Measurements from ENCODE around the gene MYH7B. TPM values are rescaled to one million over a fixed set of nuclear protein-coding genes. Genes with fewer than 3 reads are reported as not detected.
A peak's percentile ranks its signal among the peaks of the same experiment; 100 is the strongest.

MYH7B gene
- total and polyA plus RNA-seq, 2 experiments from 2014 or later, result 0.10 to 1.1 TPM

DNA sequence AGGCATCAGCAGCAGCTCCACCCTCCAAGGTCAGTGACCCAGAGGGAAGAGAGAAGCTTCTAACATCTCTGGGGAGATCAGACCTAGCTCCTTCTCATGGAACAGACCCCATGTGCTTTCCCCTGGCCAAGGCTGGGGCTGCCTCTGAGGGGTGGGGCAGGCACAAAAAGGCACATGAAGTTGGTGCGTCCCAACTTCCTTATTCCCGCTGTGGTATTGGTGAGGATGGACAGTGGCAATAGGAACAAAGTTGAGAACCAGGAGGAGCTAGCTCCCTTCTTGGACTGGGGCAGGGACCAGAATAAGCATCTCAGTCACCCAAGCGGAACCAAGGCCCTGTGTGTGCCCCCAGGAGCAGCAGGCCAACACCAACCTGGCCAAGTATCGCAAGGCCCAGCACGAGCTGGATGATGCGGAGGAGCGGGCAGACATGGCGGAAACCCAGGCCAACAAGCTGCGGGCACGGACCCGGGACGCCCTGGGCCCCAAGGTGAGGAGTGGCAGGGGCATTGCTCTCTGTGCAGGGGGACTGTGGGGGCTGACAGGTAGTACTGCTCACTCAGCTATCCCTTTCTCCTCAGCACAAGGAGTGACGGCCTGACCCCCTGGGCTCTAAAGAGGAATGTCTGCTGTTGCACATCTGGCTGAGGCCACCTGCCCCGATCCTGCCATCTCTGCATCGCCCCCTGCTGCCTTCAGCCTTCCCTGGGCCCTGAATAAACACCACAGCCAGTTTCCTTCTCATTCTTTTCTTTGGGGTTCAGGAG is 46.1 kb downstream of the MYH7B start:
- Histone ChIP-seq H3K79me2 (replicated peaks; ENCODE audit: insufficient read depth) (no peaks in the 10 kb centered on the region), H3K4me3 (no peak overlapping the region), H3K4me1 (ENCODE audit: insufficient read depth) (no peaks in the 10 kb centered on the region), H3K27ac (ENCODE audit: low read depth) (no peak overlapping the region), H3F3A (replicated peaks; ENCODE audit: low read depth) (0 out of 2 replicates have a peak, but pooled peaks cover 6% of the 10 kb centered on the region), H3K9me2 (ENCODE audit: insufficient read depth) (no peaks in the 10 kb centered on the region), H3K27me3 (ENCODE audit: insufficient read depth) (no peaks in the 10 kb centered on the region), H2AFZ (no peak overlapping the region), H4K20me1 (replicated peaks; ENCODE audit: insufficient read depth) (no peaks in the 10 kb centered on the region; the same call in 1 of the 2 replicates), H3K36me3 (ENCODE audit: insufficient read depth) (peaks cover 8% of the 10 kb centered on the region; the same call in 1 of the 2 replicates), H3K4me2 (no peak overlapping the region)
- ATAC-seq, result peak; percentile 11
- no peak for TF ChIP-seq EZH2phosphoT487 (IDR thresholded peaks at IDR 0.05; ENCODE audit: unreplicated experiment)
- no peak for TF ChIP-seq ZNF331 (CRISPR knock-in tag; IDR thresholded peaks at IDR 0.05; ENCODE audit: low read depth)
- TF ChIP-seq JUNB (IDR thresholded peaks at IDR 0.05; ENCODE audit: unreplicated experiment), result no peak
- TF ChIP-seq, protein P1, sequence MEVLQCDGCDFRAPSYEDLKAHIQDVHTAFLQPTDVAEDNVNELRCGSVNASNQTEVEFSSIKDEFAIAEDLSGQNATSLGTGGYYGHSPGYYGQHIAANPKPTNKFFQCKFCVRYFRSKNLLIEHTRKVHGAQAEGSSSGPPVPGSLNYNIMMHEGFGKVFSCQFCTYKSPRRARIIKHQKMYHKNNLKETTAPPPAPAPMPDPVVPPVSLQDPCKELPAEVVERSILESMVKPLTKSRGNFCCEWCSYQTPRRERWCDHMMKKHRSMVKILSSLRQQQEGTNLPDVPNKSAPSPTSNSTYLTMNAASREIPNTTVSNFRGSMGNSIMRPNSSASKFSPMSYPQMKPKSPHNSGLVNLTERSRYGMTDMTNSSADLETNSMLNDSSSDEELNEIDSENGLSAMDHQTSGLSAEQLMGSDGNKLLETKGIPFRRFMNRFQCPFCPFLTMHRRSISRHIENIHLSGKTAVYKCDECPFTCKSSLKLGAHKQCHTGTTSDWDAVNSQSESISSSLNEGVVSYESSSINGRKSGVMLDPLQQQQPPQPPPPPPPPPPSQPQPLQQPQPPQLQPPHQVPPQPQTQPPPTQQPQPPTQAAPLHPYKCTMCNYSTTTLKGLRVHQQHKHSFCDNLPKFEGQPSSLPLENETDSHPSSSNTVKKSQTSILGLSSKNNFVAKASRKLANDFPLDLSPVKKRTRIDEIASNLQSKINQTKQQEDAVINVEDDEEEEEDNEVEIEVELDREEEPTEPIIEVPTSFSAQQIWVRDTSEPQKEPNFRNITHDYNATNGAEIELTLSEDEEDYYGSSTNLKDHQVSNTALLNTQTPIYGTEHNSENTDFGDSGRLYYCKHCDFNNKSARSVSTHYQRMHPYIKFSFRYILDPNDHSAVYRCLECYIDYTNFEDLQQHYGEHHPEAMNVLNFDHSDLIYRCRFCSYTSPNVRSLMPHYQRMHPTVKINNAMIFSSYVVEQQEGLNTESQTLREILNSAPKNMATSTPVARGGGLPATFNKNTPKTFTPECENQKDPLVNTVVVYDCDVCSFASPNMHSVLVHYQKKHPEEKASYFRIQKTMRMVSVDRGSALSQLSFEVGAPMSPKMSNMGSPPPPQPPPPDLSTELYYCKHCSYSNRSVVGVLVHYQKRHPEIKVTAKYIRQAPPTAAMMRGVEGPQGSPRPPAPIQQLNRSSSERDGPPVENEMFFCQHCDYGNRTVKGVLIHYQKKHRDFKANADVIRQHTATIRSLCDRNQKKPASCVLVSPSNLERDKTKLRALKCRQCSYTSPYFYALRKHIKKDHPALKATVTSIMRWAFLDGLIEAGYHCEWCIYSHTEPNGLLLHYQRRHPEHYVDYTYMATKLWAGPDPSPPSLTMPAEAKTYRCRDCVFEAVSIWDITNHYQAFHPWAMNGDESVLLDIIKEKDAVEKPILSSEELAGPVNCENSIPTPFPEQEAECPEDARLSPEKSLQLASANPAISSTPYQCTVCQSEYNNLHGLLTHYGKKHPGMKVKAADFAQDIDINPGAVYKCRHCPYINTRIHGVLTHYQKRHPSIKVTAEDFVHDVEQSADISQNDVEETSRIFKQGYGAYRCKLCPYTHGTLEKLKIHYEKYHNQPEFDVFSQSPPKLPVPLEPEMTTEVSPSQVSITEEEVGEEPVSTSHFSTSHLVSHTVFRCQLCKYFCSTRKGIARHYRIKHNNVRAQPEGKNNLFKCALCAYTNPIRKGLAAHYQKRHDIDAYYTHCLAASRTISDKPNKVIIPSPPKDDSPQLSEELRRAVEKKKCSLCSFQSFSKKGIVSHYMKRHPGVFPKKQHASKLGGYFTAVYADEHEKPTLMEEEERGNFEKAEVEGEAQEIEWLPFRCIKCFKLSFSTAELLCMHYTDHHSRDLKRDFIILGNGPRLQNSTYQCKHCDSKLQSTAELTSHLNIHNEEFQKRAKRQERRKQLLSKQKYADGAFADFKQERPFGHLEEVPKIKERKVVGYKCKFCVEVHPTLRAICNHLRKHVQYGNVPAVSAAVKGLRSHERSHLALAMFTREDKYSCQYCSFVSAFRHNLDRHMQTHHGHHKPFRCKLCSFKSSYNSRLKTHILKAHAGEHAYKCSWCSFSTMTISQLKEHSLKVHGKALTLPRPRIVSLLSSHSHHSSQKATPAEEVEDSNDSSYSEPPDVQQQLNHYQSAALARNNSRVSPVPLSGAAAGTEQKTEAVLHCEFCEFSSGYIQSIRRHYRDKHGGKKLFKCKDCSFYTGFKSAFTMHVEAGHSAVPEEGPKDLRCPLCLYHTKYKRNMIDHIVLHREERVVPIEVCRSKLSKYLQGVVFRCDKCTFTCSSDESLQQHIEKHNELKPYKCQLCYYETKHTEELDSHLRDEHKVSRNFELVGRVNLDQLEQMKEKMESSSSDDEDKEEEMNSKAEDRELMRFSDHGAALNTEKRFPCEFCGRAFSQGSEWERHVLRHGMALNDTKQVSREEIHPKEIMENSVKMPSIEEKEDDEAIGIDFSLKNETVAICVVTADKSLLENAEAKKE (CRISPR knock-in tag; IDR thresholded peaks at IDR 0.05), result no peak
- TF ChIP-seq, protein P2, sequence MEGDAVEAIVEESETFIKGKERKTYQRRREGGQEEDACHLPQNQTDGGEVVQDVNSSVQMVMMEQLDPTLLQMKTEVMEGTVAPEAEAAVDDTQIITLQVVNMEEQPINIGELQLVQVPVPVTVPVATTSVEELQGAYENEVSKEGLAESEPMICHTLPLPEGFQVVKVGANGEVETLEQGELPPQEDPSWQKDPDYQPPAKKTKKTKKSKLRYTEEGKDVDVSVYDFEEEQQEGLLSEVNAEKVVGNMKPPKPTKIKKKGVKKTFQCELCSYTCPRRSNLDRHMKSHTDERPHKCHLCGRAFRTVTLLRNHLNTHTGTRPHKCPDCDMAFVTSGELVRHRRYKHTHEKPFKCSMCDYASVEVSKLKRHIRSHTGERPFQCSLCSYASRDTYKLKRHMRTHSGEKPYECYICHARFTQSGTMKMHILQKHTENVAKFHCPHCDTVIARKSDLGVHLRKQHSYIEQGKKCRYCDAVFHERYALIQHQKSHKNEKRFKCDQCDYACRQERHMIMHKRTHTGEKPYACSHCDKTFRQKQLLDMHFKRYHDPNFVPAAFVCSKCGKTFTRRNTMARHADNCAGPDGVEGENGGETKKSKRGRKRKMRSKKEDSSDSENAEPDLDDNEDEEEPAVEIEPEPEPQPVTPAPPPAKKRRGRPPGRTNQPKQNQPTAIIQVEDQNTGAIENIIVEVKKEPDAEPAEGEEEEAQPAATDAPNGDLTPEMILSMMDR (conservative IDR thresholded peaks at IDR 0.05; ENCODE audit: low read depth in 2 of 2), result peak; percentile 42 to 70
- no peak for TF ChIP-seq ZNF114 (CRISPR knock-in tag; IDR thresholded peaks at IDR 0.05)
- TF ChIP-seq CREB1 (CRISPR knock-in tag; IDR thresholded peaks at IDR 0.05; ENCODE audit: low read depth), result no peak
- peaks cover 17% of the 10 kb centered on the region for H3K4me1 Mint-ChIP-seq
- DNase-seq (ENCODE audit: low spot score), result peak; percentile 70
- no peak overlapping the region; the same call in 1 of the 2 replicates for H3K27ac Mint-ChIP-seq
- peaks cover 4% of the 10 kb centered on the region; the same call in 2 of the 3 replicates for H3K9me3 Mint-ChIP-seq
- no peak overlapping the region; the same call in 2 of the 3 replicates for H3K4me3 Mint-ChIP-seq
- H3K27me3 Mint-ChIP-seq (ENCODE audit: insufficient read depth, low read depth, poor library complexity), result peaks cover 26% of the 10 kb centered on the region
- peaks cover 48% of the 10 kb centered on the region for H3K36me3 Mint-ChIP-seq (ENCODE audit: low read depth)

Data from GM23338 (cell line).